CD4-positive, alpha-beta T cell (primary cell): ENCODE measurements around the gene CTNNA1. TPM values are rescaled to one million over a fixed set of nuclear protein-coding genes. Genes with fewer than 3 reads are reported as not detected.

Experiments
- ATAC-seq: fragments of 200-7000 bp; cut with Tn5 transposase; one replicate; pipeline ENCODE4 v1.10.0; 2022; ENCODE audit warnings: mild to moderate bottlenecking; ENCODE audit not compliant: poor library complexity
- CTCF ChIA-PET: fragments of 350-600 bp; sonication (Branson Sonifier 250); formaldehyde crosslinking; loops from one replicate; lab custom pipeline; 2021; ENCODE audit warnings: antibody characterized with exemption, inconsistent platforms; lab: Charles Lee
- POLR2A ChIA-PET: fragments of 350-600 bp; sonication (Branson Sonifier 250); formaldehyde crosslinking; loops from one replicate; lab custom pipeline; 2021; ENCODE audit warnings: antibody characterized with exemption, inconsistent platforms; lab: Charles Lee
- DNase-seq, 14 experiments: peaks; one replicate each; pipeline ENCODE4 v3.0.0-alpha.2; 2013 to 2020; ENCODE audit warnings: mixed read lengths in 2 of 14
- H3K27ac ChIP-seq, 2 donors: one replicate each; pipeline versions ENCODE4 v1.5.1 to v1.7.0; 2013; ENCODE audit warnings: low read length in 2 of 2, low read depth in 1 of 2, mild to moderate bottlenecking in 1 of 2
- H3K27me3 ChIP-seq, 2 experiments: 1 replicate in 1 of 2; 2 replicates in 1 of 2; pipeline versions ENCODE4 v1.6.1 to v1.7.0; 2013; ENCODE audit warnings: low read length in 2 of 2, control low read depth in 1 of 2, mild to moderate bottlenecking in 1 of 2, moderate library complexity in 1 of 2; ENCODE audit not compliant: insufficient read depth in 2 of 2, control insufficient read depth in 1 of 2
- H3K36me3 ChIP-seq: one replicate; pipeline ENCODE4 v1.6.1; 2013; ENCODE audit warnings: low read length, control low read depth; ENCODE audit not compliant: insufficient read depth
- H3K4me1 ChIP-seq: one replicate; pipeline ENCODE4 v1.6.1; 2013; ENCODE audit warnings: low read length, control low read depth; ENCODE audit not compliant: insufficient read depth
- H3K4me3 ChIP-seq: one replicate; pipeline ENCODE4 v1.5.1; 2013; ENCODE audit warnings: mild to moderate bottlenecking, low read length, moderate library complexity
- H3K9me3 ChIP-seq, 2 experiments: 1 replicate in 1 of 2; 2 replicates in 1 of 2; pipeline versions ENCODE4 v1.6.1 to v1.7.0; 2013; ENCODE audit warnings: low read length in 2 of 2, mild to moderate bottlenecking in 2 of 2, control low read depth in 1 of 2, moderate library complexity in 1 of 2; ENCODE audit not compliant: control insufficient read depth in 1 of 2, insufficient read depth in 1 of 2
- H3K27ac Mint-ChIP-seq: one replicate; pipeline ENCODE4 v1.8.0; 2020; ENCODE audit warnings: mixed read lengths
- H3K27me3 Mint-ChIP-seq: one replicate; pipeline ENCODE4 v1.8.0; 2021; ENCODE audit warnings: mixed read lengths
- H3K36me3 Mint-ChIP-seq: one replicate; pipeline ENCODE4 v1.8.0; 2021; ENCODE audit warnings: low read depth, mixed read lengths
- H3K4me1 Mint-ChIP-seq: one replicate; pipeline ENCODE4 v1.8.0; 2021; ENCODE audit warnings: low read depth, mixed read lengths
- H3K4me3 Mint-ChIP-seq: one replicate; pipeline ENCODE4 v1.8.0; 2020; ENCODE audit warnings: mild to moderate bottlenecking, mixed read lengths
- H3K9me3 Mint-ChIP-seq: one replicate; pipeline ENCODE4 v1.8.0; 2020; ENCODE audit warnings: mixed read lengths
- CTCF ChIP-seq: fragments of 200-600 bp; IDR thresholded peaks from one replicate; pipeline ENCODE4 v1.8.0; 2022; ENCODE audit warnings: antibody characterized with exemption, mild to moderate bottlenecking
- intact Hi-C, 2 experiments: fragments of 100-400 bp; cut with DNase I in 1 of 2; cut with micrococcal nuclease in 1 of 2; formaldehyde crosslinking; loops; one replicate each; pipeline versions ENCODE4 v1.15.1 to v1.9.0; 2023 to 2025; cut with DNase I, micrococcal nuclease
- total RNA-seq, 174 experiments: library from RNA in 2 of 174; stranded (reverse) in 2 of 174; gene quantifications; one replicate each; pipeline ENCODE4 v1.2.3 and lab custom pipeline; 2021 to 2026

Gene CTNNA1
- total RNA-seq, 2 experiments from 2014 or later = 6.0 to 6.7 TPM

GRCh38 chr5:138824924-138825863 is 72.0 kb downstream of the CTNNA1 start:
- Mint-ChIP-seq H3K36me3 (no peaks in the 10 kb centered on the region), H3K4me1 (no peaks in the 10 kb centered on the region), H3K4me3 (no peak overlapping the region), H3K27ac (no peak overlapping the region), H3K9me3 (no peaks in the 10 kb centered on the region), H3K27me3 (peaks cover 10% of the 10 kb centered on the region)
- ATAC-seq (no peak), DNase-seq (peak in 3 of 14 experiments; percentile 5 to 22 (median 20))
- no peaks in the 10 kb centered on the region for H3K9me3 ChIP-seq
- intact Hi-C loops = loop anchor here in 1 of 2 experiments (2.0 kb wide), 1 partner anchor 438 kb away; no protein-coding TSS in a partner anchor
- H3K36me3 ChIP-seq = no peaks in the 10 kb centered on the region
- H3K27me3 ChIP-seq = no peaks in the 10 kb centered on the region
- no peaks in the 10 kb centered on the region for H3K4me1 ChIP-seq
- ChIA-PET CTCF (interaction anchor here (0.6 to 0.9 kb wide), 3 partner anchors 28 to 657 kb away, joined by 3 read pairs; partner anchors contain the start of gene STING1), POLR2A (no interaction called here)
- no peak overlapping the region for H3K27ac ChIP-seq
- TF ChIP-seq CTCF = peak; percentile 85
- H3K4me3 ChIP-seq = no peak overlapping the region

GRCh38 chr5:138828556-138828955 is 75.3 kb downstream of the CTNNA1 start:
- CTCF ChIA-PET = no interaction called here
- no peak overlapping the region for H3K27ac Mint-ChIP-seq
- H3K4me1 Mint-ChIP-seq = no peaks in the 10 kb centered on the region
- H3K27me3 ChIP-seq = no peaks in the 10 kb centered on the region
- no peak overlapping the region for H3K27ac ChIP-seq
- no peak for TF ChIP-seq CTCF
- DNase-seq (no peak), ATAC-seq (no peak)
- POLR2A ChIA-PET = no interaction called here
- intact Hi-C loops = no loop called here
- no peaks in the 10 kb centered on the region for H3K9me3 ChIP-seq
- no peak overlapping the region for H3K4me3 ChIP-seq
- H3K36me3 Mint-ChIP-seq = no peaks in the 10 kb centered on the region
- no peaks in the 10 kb centered on the region for H3K36me3 ChIP-seq
- no peaks in the 10 kb centered on the region for H3K27me3 Mint-ChIP-seq
- H3K9me3 Mint-ChIP-seq = no peaks in the 10 kb centered on the region
- no peak overlapping the region for H3K4me3 Mint-ChIP-seq
- H3K4me1 ChIP-seq = no peaks in the 10 kb centered on the region

GRCh38 chr5:138829341-138829740 is 76.1 kb downstream of the CTNNA1 start:
- Histone ChIP-seq H3K27ac (no peak overlapping the region), H3K27me3 (no peaks in the 10 kb centered on the region), H3K4me1 (no peaks in the 10 kb centered on the region), H3K9me3 (no peaks in the 10 kb centered on the region), H3K4me3 (no peak overlapping the region), H3K36me3 (no peaks in the 10 kb centered on the region)
- H3K27me3 Mint-ChIP-seq = no peaks in the 10 kb centered on the region
- TF ChIP-seq CTCF = no peak
- no peak for ATAC-seq
- intact Hi-C loops = no loop called here
- POLR2A ChIA-PET = no interaction called here
- no peak overlapping the region for H3K4me3 Mint-ChIP-seq
- no peak overlapping the region for H3K27ac Mint-ChIP-seq
- no peaks in the 10 kb centered on the region for H3K9me3 Mint-ChIP-seq
- H3K36me3 Mint-ChIP-seq = no peaks in the 10 kb centered on the region
- no peaks in the 10 kb centered on the region for H3K4me1 Mint-ChIP-seq
- no peak for DNase-seq
- CTCF ChIA-PET = no interaction called here
